Epithelial cell of proximal tubule (primary cell): ENCODE measurements around the gene ECI1. TPM values are rescaled to one million over a fixed set of nuclear protein-coding genes. Genes with fewer than 3 reads are reported as not detected.
A peak's percentile ranks its signal among the peaks of the same experiment; 100 is the strongest.

ENCODE experiments used
- DNase-seq: peaks from one replicate; pipeline ENCODE4 v3.0.0-alpha.2; 2011; ENCODE audit warnings: low read depth
- H3K4me3 ChIP-seq: 2 replicates; pipeline ENCODE4 v1.5.1; 2011; ENCODE audit warnings: low read depth, mild to moderate bottlenecking, low read length
- total RNA-seq: library from RNA; depleted of rRNA; stranded (reverse); fragments of >200 nt; gene quantifications from 2 replicates; pipeline ENCODE4 v1.2.3, GENCODE V29; 2015
- TF ChIP-seq, protein P1 (sequence below): conservative IDR thresholded peaks from 2 replicates; pipeline ENCODE4 v1.5.1; 2012; ENCODE audit warnings: low read depth, mild to moderate bottlenecking, low read length

ECI1 gene
- total RNA-seq, 1 donor from 2014 or later: 94.6 TPM

DNA sequence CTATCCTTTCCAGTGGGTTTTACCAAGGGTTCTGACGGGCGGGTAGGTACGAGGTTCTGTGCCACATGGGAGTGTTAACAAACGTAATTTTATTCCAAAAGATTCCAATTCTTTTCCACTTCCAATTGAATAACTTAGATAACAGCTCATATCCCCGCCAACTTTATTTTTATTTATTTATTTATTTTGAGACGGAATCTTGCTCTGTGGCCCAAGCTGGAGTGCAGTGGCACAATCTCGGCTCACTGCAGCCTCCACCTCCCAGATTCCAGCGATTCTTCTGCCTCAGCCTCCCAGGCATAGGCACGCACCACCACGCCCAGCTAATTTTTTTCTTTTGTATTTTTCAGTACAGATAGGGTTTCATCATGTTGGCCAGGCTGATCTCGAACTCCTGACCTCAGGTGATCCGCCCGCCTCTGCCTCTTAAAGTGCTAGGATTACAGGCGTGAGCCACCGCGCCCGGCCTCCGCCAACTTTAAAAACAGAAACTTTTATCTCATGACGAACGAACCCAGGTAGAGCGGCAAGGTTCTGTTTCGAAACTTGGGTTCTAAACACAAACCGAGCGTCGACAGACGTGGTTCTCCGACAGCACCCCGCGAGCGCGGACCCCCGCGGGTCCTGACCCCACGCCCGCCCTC lies 613 bp downstream of the ECI1 start:
- H3K4me3 ChIP-seq: peak overlapping the region; percentile 77
- TF ChIP-seq, protein P1, sequence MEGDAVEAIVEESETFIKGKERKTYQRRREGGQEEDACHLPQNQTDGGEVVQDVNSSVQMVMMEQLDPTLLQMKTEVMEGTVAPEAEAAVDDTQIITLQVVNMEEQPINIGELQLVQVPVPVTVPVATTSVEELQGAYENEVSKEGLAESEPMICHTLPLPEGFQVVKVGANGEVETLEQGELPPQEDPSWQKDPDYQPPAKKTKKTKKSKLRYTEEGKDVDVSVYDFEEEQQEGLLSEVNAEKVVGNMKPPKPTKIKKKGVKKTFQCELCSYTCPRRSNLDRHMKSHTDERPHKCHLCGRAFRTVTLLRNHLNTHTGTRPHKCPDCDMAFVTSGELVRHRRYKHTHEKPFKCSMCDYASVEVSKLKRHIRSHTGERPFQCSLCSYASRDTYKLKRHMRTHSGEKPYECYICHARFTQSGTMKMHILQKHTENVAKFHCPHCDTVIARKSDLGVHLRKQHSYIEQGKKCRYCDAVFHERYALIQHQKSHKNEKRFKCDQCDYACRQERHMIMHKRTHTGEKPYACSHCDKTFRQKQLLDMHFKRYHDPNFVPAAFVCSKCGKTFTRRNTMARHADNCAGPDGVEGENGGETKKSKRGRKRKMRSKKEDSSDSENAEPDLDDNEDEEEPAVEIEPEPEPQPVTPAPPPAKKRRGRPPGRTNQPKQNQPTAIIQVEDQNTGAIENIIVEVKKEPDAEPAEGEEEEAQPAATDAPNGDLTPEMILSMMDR: no peak
- DNase-seq: no peak

DNA sequence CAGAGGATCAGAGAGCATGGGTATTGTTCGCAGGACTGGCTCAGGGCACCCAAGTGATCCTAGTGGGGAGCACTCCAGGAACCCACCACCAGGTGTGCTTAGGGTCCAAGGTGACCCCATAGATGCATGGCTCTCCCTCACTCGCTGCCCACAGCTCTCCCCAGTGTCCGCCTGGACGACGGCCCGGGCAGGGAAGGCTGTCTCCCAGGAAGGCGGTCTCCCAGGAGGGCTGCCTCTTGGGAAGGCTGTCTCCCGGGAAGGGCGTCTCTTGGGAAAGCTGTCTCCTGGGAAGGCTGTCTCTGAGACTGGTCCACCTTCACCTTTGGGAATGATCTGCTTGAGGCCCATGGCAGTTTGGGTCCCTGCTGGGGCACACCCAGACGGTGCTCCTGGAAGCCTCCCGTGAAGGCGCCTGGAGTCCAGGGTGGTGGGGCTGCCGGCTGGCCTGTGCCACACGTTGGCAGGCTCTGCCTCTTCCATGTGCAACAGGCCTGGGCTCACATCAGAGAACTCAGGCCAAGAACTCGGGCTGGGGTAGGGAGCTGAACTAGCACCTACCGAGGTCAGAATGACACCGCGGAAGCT lies 5.0 kb downstream of the ECI1 start:
- TF ChIP-seq, protein P1: no peak
- H3K4me3 ChIP-seq: no peak overlapping the region
- DNase-seq: no peak

DNA sequence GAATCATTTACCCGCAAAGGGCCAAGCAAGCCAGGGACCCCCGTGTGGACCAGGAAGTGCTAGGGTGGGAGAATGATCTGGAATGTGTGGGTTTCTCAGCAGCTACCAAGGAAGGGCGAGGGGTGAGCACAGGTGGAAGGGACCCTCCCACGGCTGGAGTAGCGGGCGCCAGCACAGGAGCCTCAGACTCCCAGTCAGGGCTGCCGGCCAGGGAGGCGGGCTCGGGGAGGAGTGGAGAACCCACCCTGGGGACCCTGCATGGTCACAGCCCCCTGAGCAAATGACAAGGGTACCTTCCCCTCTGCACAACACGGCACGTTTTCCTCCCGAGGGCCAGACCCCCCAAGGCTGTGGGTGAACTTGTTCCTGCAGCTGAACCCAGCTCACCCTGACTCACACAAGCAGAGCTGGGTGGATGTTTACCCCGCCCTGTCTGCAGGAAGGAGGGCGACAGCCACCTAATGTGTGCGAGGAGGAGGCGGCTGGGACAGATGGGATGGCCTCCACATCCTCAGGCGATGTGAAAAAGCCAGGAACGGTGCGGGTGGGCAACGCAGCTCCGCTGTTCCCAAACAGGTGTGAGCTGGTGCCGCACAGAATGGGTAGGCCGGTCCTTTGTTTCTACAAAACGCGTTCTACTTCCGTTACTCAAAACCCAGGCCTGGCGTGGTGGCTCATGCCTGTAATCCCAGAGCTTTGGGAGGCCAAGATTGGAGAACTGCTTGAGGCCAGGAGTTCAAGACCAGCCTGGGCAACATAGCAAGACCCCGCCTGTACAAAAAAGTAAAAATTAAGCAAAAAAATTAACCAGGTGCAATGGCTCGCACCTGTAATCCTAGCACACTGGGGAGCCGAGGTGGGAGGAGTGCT lies 6.2 kb downstream of the ECI1 start:
- TF ChIP-seq, protein P1: no peak
- DNase-seq: no peak
- no peak overlapping the region for H3K4me3 ChIP-seq

DNA sequence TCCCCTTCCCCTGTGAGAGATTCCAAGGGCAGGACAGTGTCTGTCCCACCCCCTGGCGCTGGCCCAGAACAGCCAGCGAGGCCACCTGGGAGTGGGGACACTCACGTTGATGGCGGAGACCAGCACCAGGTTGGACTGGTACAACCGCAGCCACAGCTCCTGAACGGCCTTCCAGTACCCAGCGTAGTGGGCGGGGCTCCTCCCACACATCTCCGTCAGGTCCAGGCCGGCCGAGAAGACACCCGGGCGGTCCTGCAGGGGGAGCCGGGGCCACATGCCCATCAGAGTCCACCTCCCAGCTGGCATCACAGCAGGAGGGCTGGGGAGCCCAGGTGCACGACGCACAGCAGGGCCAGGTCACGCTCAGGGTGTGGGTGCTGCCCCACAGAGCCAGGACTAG lies 7.1 kb downstream of the ECI1 start:
- TF ChIP-seq, protein P1: no peak
- no peak for DNase-seq
- no peak overlapping the region for H3K4me3 ChIP-seq

DNA sequence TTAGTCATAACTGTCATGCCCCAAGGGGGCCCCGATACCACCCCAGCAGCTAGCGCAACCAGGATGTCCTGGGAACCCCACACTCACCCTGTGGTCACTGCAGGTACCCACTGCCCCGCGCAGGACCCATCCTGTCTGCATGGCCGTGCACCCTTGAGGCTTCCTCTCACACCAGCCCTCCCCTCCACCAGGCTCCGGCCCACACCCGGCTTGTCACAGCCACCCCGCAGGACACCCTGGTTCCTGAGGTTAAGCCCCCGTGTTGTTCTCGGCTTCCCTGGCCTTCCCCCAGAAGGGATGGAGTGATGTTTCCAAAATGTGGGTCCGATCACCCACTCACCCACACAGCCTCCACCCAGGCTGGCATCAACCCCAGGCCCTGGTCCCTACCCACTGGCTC lies 7.6 kb downstream of the ECI1 start:
- H3K4me3 ChIP-seq: no peak overlapping the region
- DNase-seq: no peak
- TF ChIP-seq, protein P1: no peak

DNA sequence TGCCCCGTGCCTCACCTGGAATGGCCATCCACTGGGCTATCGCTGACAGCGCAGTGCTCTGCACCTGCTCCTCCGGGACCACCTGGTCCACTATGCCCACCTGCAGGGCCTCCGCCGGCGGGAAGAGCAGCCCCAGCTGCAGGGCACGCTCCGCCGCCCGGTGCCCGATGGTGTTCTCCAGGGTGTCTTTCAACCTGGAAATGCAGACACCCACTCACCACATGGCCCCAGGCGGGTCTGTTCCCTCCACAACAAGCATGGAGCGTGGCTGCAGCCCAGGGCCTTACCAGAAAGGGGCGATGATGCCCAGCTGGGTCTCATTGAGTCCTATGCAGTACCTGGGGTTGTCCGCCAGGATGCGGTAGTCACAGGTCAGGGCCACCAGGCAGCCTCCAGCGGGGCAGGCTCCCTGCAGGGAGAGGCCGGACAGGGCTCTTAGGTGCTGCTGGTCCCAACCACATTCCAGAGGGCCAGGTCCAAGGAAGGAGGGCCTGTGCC lies 8.3 kb downstream of the ECI1 start:
- no peak for DNase-seq
- no peak overlapping the region for H3K4me3 ChIP-seq
- TF ChIP-seq, protein P1: no peak
